ENCODE measurements around the gene TLR8. TPM values are rescaled to one million over a fixed set of nuclear protein-coding genes. Genes with fewer than 3 reads are reported as not detected.

TLR8 gene
- total RNA-seq, 2 donors from 2014 or later: not detected

DNA sequence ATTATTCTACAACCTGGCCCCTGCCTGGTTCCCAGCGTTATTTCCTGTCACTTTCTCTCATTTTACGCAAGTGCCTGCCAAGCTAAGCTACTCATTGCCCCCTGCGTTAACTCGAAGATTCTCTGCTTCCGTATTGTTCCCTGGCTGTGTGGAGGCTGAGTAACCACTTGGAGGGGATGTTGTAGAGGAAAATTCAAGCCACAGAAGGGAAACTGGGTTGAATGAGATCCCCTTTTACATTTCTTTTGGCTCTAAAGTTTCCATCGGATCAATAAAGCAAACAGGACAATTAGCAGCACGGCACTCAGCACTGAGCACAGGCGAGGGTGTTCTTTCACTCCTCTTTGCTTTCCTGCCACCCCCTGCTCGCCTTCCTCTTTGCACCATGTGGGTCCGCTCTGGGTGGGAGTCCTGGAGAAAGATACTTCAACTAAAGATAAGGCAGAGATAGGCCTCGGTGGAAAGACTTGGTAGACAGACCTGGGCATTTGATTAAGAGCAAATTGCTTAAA, 64.3 kb downstream of the TLR8 start:
- H3K27ac Mint-ChIP-seq: peak overlapping the region; percentile 91
- no peak for DNase-seq (ENCODE audit: low spot score)
- H3K9me3 Mint-ChIP-seq: no peaks in the 10 kb centered on the region
- peaks cover 51 to 54% of the 10 kb centered on the region in 2 donors for H3K4me1 Mint-ChIP-seq (ENCODE audit: low read depth in 2 of 2)
- H3K36me3 Mint-ChIP-seq: peaks cover 2% of the 10 kb centered on the region
- peak; percentile 37 to 54 for ATAC-seq
- H3K4me3 Mint-ChIP-seq: peak overlapping the region; percentile 89
- H3K27me3 Mint-ChIP-seq: peaks cover 0 to 8% of the 10 kb centered on the region in 2 donors

DNA sequence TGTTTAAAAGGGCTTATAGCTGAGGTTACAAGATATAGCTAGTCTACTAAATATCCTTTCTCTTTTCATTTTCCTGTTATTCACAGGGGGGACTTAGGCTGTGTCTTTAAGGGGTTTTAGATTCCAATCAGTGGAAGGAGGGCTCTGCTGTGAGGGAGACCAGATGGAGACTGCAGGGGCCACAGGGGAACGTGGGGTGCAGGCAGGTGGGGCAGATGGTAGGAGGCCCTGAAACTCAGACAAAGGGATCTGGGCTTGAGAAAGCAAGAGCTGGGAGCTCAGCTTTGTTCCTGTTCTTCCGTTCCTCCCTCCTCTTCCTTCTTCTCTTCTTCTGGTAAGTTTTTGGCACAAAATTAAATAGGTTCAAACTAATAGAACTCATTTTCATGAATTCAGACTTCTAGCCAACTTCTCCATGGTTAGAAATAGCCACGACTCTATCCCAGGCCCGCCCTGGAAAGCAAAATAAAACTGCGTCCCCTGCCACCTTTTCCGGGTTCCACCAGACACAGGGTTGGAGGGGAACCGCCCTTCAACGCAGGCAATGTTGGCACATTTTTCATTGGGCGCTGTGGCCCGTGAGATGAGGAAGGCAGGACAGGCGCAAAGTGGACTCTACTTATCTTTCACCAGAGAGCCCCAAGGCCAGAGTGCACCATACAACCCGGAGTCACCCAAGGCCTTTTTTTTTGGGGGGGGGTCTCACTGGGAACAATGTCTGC, 65.0 kb downstream of the TLR8 start:
- H3K4me3 Mint-ChIP-seq: peak overlapping the region; percentile 89
- H3K36me3 Mint-ChIP-seq: peaks cover 7% of the 10 kb centered on the region
- ATAC-seq (no peak), DNase-seq (ENCODE audit: low spot score) (no peak)
- H3K27ac Mint-ChIP-seq: peak overlapping the region; percentile 91
- H3K9me3 Mint-ChIP-seq: no peaks in the 10 kb centered on the region
- H3K4me1 Mint-ChIP-seq (ENCODE audit: low read depth in 2 of 2): peaks cover 50 to 51% of the 10 kb centered on the region in 2 donors
- H3K27me3 Mint-ChIP-seq: peaks cover 0 to 8% of the 10 kb centered on the region in 2 donors

DNA sequence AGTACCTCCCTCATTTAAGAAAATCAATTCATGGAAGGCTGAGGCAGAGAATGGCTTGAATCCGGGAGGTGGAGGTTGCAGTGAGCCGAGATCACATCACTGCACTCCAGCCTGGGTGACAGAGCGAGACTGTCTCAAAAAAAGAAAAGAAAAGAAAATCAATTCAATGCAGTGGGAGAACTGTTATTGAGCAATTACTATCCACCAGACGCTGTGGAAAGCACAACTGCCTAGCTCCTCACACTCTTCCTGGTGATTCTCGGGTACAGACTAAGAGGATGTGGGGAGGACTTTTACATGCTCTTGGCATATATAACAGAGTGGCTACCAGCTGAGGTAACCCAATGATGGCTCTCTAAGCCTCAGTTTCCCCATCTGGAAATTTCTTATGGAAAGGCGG, 65.8 kb downstream of the TLR8 start:
- Mint-ChIP-seq H3K9me3 (no peaks in the 10 kb centered on the region), H3K27me3 (peaks cover 0 to 10% of the 10 kb centered on the region in 2 donors), H3K36me3 (peaks cover 15% of the 10 kb centered on the region), H3K4me1 (ENCODE audit: low read depth in 2 of 2) (peaks cover 49 to 53% of the 10 kb centered on the region in 2 donors), H3K4me3 (peak overlapping the region; percentile 89), H3K27ac (peak overlapping the region; percentile 91)
- DNase-seq (ENCODE audit: low spot score) (no peak), ATAC-seq (no peak)

Other genes with a start within 250 kb of the TLR8 start
- gene PRPS2, start 115.2 kb upstream of the TLR8 start, total RNA-seq: 10 to 100 TPM; 52.3 to 70.2 TPM
- gene TLR7, start 39.5 kb upstream of the TLR8 start, total RNA-seq: under 1 TPM in 1 of 2 donors, not detected in 1; 0.31 TPM
- gene TMSB4X, start 68.5 kb downstream of the TLR8 start, total RNA-seq: 1,000 to 10,000 TPM; 2,674 to 5,601 TPM
- gene FAM9C, start 138.0 kb downstream of the TLR8 start, total RNA-seq: not detected